ENCODE results near the gene AFF1.

Gene AFF1

GRCh38 chr4:86924811-86925210, 10.0 kb upstream of the AFF1 start:
- intact Hi-C loops (cut with DNase I; ENCODE audit: low total_unique reads) = loop anchor here (5.0 kb wide), 2 partner anchors 167 to 307 kb away; no protein-coding TSS in a partner anchor
- Histone ChIP-seq H3K4me1 (peaks cover 0 to 1% (median 0%) of the 10 kb centered on the region in 4 donors), H3K27ac (no peak overlapping the region), H3K27me3 (no peaks in the 10 kb centered on the region), H3K4me3 (no peak overlapping the region), H3K9me3 (no peaks in the 10 kb centered on the region), H3K36me3 (peaks cover 0 to 13% (median 4%) of the 10 kb centered on the region in 3 donors)
- DNase-seq = peak in 1 of 2 donors; percentile 32
- no peak for TF ChIP-seq CTCF (IDR thresholded peaks at IDR 0.05)

GRCh38 chr4:86926435-86927086, 8.2 kb upstream of the AFF1 start:
- Histone ChIP-seq H3K27me3 (no peaks in the 10 kb centered on the region), H3K4me1 (no peaks in the 10 kb centered on the region), H3K36me3 (peaks cover 0 to 15% (median 6%) of the 10 kb centered on the region in 3 donors), H3K9me3 (no peaks in the 10 kb centered on the region), H3K27ac (no peak overlapping the region), H3K4me3 (no peak overlapping the region)
- no peak for TF ChIP-seq CTCF (IDR thresholded peaks at IDR 0.05)
- no peak for DNase-seq
- intact Hi-C loops (cut with DNase I; ENCODE audit: low total_unique reads) = loop anchor here (5.0 kb wide), 1 partner anchor 306 kb away; no protein-coding TSS in a partner anchor

- Histone ChIP-seq H3K4me3 (no peak overlapping the region), H3K4me1 (no peaks in the 10 kb centered on the region), H3K36me3 (peaks cover 0 to 15% (median 6%) of the 10 kb centered on the region in 3 donors), H3K9me3 (no peaks in the 10 kb centered on the region), H3K27ac (peak overlapping the region; percentile 16 to 23), H3K27me3 (no peaks in the 10 kb centered on the region)
- intact Hi-C loops (cut with DNase I; ENCODE audit: low total_unique reads) = loop anchor here (5.0 kb wide), 1 partner anchor 304 kb away; no protein-coding TSS in a partner anchor
- DNase-seq = peak in 1 of 2 donors; percentile 63
- TF ChIP-seq CTCF (IDR thresholded peaks at IDR 0.05) = no peak
These were observed 6.9 kb upstream of the AFF1 start for GRCh38 chr4:86927843-86928395.

- no peak for DNase-seq
- intact Hi-C loops (cut with DNase I; ENCODE audit: low total_unique reads) = loop anchor here (5.0 kb wide), 1 partner anchor 304 kb away; no protein-coding TSS in a partner anchor
- Histone ChIP-seq H3K27me3 (no peaks in the 10 kb centered on the region), H3K27ac (peak overlapping the region; percentile 16 to 23), H3K4me1 (peaks cover 0 to 4% (median 2%) of the 10 kb centered on the region in 4 donors), H3K9me3 (no peaks in the 10 kb centered on the region), H3K4me3 (no peak overlapping the region), H3K36me3 (peaks cover 0 to 15% (median 6%) of the 10 kb centered on the region in 3 donors)
- no peak for TF ChIP-seq CTCF (IDR thresholded peaks at IDR 0.05)
These were observed 6.2 kb upstream of the AFF1 start for GRCh38 chr4:86928400-86929255.

GRCh38 chr4:86934147-86934770, 552 bp upstream of the AFF1 start:
- Histone ChIP-seq H3K27ac (peak overlapping the region; percentile 88 to 96), H3K9me3 (no peaks in the 10 kb centered on the region), H3K36me3 (peaks cover 0 to 6% (median 6%) of the 10 kb centered on the region in 3 donors), H3K27me3 (no peaks in the 10 kb centered on the region), H3K4me3 (peak overlapping the region; percentile 84 to 91), H3K4me1 (peaks cover 0 to 42% (median 21%) of the 10 kb centered on the region in 4 donors)
- no peak for DNase-seq
- intact Hi-C loops (cut with DNase I; ENCODE audit: low total_unique reads) = no loop called here
- no peak for TF ChIP-seq CTCF (IDR thresholded peaks at IDR 0.05)

All from tibial artery (tissue), 4 donors.